Measurements from ENCODE around the gene KHNYN.
A peak's percentile ranks its signal among the peaks of the same experiment; 100 is the strongest.
"Not testable (repeated sequence)": the region's sequence is repeated elsewhere in the genome, so short reads cannot be mapped to it uniquely, and the experiment has no call there.

The KHNYN gene

GRCh38 chr14:24429395-24430142 lies at the start of gene KHNYN, which contains the start of gene CBLN3:
Gene KHNYN, plus strand, starts transcription at chr14:24429954. Its CDS starts 777 bp downstream, at chr14:24430731.
Gene CBLN3, minus strand, starts transcription at chr14:24429668. Its CDS starts 614 bp downstream, at chr14:24429054.
- peak in 54 of 56 donors; percentile 27 to 86 (median 68) for DNase-seq

- DNase-seq = no peak
Measured at GRCh38 chr14:24381363-24382063, 48.2 kb upstream of the KHNYN start.

GRCh38 chr14:24382064-24382371 lies 47.7 kb upstream of the KHNYN start:
- no peak for DNase-seq

- DNase-seq = no peak
Measured at GRCh38 chr14:24384169-24384568, 45.6 kb upstream of the KHNYN start.

- no peak for DNase-seq
Measured at GRCh38 chr14:24385524-24385923, 44.2 kb upstream of the KHNYN start.

DNA sequence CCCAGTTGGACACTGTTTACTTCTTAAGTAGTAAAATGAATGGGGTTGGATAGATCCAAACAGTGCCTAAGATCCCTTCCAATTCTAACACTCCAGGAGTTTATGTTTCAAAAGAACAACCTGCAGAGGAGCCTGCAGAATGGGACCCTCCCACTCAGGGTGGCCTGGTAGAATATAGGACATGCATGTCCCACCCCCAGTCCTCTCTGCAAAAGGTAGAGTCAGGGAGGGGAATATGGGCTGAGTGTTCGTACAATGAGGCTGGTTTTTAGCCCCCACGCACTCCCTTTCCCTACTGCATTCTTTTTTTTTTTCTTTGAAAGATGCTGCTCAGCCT lies 42.8 kb upstream of the KHNYN start:
- no peak for DNase-seq

GRCh38 chr14:24387579-24387978 lies 42.2 kb upstream of the KHNYN start:
- DNase-seq = not testable (repeated sequence)

GRCh38 chr14:24388474-24389179 lies 41.1 kb upstream of the KHNYN start:
- no peak for DNase-seq

DNA sequence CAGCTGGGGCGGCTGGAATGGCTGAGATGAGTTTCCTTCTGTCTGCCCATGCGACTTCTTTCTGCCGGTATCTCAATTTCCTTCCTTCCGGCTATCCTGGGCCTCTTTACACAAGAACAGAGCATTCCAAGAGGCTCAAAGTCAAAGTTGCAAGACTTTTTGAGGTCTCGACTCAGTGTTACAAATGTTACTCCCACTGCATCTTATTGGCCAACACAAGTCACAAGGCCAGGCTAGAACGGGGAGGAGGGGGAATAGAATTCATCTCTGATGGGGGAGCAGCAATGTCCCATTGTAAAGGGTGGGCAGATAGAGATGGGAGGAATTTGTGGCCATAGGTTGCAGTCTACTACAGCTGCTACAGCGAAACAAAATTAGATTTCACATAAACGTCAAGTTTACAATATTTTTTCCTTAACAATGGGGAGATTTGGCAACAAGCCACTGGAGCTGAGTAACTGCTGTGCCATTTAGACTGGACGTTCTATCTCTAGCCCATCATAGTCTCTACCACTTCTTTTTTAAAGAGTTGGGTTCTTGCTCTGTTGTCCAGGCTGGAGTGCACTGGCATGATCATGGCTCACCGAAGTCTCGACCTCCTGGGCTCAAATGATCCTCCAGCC lies 40.4 kb upstream of the KHNYN start:
- no peak for DNase-seq

- no peak for DNase-seq
Measured at GRCh38 chr14:24390701-24391468, 38.9 kb upstream of the KHNYN start.

GRCh38 chr14:24392325-24393091 lies 37.2 kb upstream of the KHNYN start:
- DNase-seq = no peak

DNA sequence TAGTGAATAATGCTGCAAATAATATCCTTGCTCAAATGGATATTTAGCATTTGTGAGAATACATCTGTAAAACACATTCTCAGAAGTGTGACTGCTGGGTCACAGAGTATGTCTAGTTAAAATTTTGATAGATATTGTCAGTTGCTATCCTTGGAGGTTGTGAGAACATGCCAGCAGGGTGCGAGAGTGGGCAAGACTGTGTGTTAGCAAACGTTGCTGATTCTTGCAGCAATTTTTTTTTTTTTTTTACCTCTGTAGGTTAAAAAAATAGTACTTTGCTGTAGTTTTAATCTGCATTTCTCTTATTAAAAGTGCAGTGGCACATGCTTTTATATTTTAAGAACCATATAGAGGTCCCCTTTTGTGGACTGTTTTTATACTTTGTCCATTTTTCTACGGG lies 35.5 kb upstream of the KHNYN start:
- no peak for DNase-seq

DNA sequence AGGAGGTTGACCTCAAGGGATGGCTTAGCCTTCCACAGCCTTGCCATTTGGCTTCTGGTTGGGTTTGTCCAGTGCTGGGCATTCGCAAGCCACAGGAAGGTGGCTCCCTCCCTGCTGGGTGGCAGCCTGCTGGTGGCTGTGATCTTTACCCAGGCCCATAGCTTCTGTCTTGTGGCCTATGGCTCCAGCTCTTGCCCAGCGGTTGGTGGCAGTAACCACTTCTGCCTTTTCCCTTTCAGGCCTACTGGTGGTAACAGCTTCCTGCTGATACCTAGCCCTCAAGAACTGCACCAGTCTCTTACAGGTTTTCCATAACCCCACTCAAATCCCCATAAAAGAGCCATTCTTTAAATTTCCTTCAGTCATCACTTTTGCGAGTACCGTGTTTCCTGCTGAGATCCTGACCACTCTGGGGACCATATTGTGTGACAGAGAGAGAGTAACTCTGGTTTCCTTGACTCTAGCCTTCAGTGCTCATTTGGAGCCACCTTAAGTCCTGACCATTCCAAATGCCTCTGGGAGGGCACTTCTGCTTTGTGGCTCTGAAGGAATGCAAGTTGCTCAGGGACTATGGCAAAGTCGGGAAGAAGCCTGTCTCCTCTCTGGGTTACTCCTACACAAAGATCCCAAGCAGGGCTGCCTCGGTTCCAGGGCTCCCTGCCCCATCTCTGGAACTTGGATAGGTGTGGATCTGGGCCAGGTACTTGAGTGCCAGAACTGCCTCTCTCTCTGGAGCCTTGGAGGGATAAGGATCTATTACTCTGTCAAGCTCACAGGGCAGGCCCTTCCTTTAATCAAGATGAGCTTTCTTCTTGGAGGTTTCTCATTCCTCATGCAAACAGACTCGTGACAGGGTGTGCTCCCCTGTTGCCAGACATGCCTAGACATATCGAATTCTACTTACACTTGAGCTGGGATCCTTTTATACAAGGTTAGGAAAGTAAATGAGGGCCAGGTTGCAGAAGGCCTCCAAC lies 33.9 kb upstream of the KHNYN start:
- no peak for DNase-seq

GRCh38 chr14:24397639-24398292 lies 32.0 kb upstream of the KHNYN start:
- no peak for DNase-seq

DNA sequence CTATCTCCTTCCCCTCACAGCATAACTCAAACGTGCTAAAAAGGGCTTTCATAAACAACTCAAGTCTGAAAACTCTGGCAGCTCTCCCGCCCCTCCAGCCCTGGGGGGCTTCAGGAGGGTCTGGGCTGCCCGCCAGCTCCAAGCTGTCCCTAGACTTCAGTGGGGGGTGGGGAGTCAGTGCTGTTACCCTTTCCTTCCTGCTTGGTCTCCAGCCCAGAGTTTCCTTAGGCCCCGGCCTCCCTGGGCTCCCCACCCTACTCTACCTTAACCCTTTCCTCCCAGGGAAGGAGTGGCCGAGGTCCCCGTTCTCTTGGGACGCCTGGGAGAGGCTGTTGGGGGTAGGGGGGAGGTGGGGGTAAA lies 31.5 kb upstream of the KHNYN start:
- DNase-seq = no peak

- DNase-seq = peak in 10 of 56 donors; percentile 7 to 59 (median 26)
Measured at GRCh38 chr14:24398653-24399446, 30.9 kb upstream of the KHNYN start, which contains the start of gene NYNRIN. Gene NYNRIN, plus strand, starts transcription at chr14:24399003. Its CDS starts 244 bp downstream, at chr14:24399247.

GRCh38 chr14:24399447-24399822 lies 30.3 kb upstream of the KHNYN start:
- no peak for DNase-seq

All from nucleus accumbens (tissue), 56 donors.